Right renal cortex interstitium (tissue), 3 donors: Measurements from ENCODE around the gene GOLGA8G. TPM values are rescaled to one million over a fixed set of nuclear protein-coding genes. Genes with fewer than 3 reads are reported as not detected.
"Not testable (repeated sequence)": the region's sequence is repeated elsewhere in the genome, so short reads cannot be mapped to it uniquely, and the experiment has no call there.

Source experiments
- DNase-seq, 3 donors: peaks; one replicate each; pipeline ENCODE4 v3.0.0-alpha.2; 2013; ENCODE audit warnings: low read depth in 3 of 3, low spot score in 2 of 3
- polyA plus RNA-seq, 3 donors: library from polyadenylated mRNA; unstranded; fragments of 120-200 nt; gene quantifications; one replicate each; pipeline ENCODE4 v1.2.1, GENCODE V29; 2013; ENCODE audit not compliant: insufficient read length in 3 of 3

GOLGA8G gene
- under 1 TPM in 2 of 3 donors, not detected in 1; 0.03 to 0.12 TPM for polyA plus RNA-seq

- not testable (repeated sequence) for DNase-seq
Observed at GRCh38 chr15:28532954-28533353, at the start of gene GOLGA8G. GOLGA8G (minus strand) TSS chr15:28532971; CDS start chr15:28532909, 62 bp downstream.

- DNase-seq: not testable (repeated sequence)
Observed at GRCh38 chr15:28573351-28573750, 40.6 kb upstream of the GOLGA8G start.

- DNase-seq: not testable (repeated sequence)
Observed at GRCh38 chr15:28553268-28553667, 20.5 kb upstream of the GOLGA8G start, which contains the start of gene GOLGA6L25. GOLGA6L25 (plus strand) TSS chr15:28553568; CDS start chr15:28553629, 61 bp downstream.

GRCh38 chr15:28515208-28515607 lies 17.6 kb downstream of the GOLGA8G start:
- DNase-seq: not testable (repeated sequence)

- DNase-seq: not testable (repeated sequence)
Observed at GRCh38 chr15:28514128-28514527, 18.6 kb downstream of the GOLGA8G start.

GRCh38 chr15:28508217-28508889 lies 24.4 kb downstream of the GOLGA8G start:
- not testable (repeated sequence) for DNase-seq

GRCh38 chr15:28481340-28481739 lies 51.4 kb downstream of the GOLGA8G start:
- not testable (repeated sequence) for DNase-seq

Other genes starting within 250 kb of the GOLGA8G start
- gene HERC2, start 210.8 kb downstream of the GOLGA8G start, polyA plus RNA-seq: 10 to 100 TPM; 42.2 to 47.2 (median 46.8) TPM
- not detected for gene GOLGA6L24, start 174.9 kb downstream of the GOLGA8G start, polyA plus RNA-seq
- not detected for gene GOLGA8F, start 154.3 kb downstream of the GOLGA8G start, polyA plus RNA-seq
- not detected for gene GOLGA6L25, start 20.6 kb upstream of the GOLGA8G start, polyA plus RNA-seq
- gene GOLGA8M, start 179.4 kb upstream of the GOLGA8G start, polyA plus RNA-seq: 1 to 10 TPM; 1.7 to 3.1 (median 2.8) TPM